ENCODE data around the gene TENM3. TPM values are rescaled to one million over a fixed set of nuclear protein-coding genes. Genes with fewer than 3 reads are reported as not detected.
"Not testable (repeated sequence)": the region's sequence is repeated elsewhere in the genome, so short reads cannot be mapped to it uniquely, and the experiment has no call there.

The TENM3 gene
- total RNA-seq, 4 donors from 2014 or later = 19.7 to 47.2 (median 33.0) TPM

GRCh38 chr4:182810103-182810615 is 567.0 kb downstream of the TENM3 start:
- no peak for ATAC-seq (ENCODE audit: low FRiP score)
- no peak for TF ChIP-seq CTCF (IDR thresholded peaks at IDR 0.05)
- DNase-seq (ENCODE audit: low spot score) = no peak

- DNase-seq (ENCODE audit: low spot score) (no peak), ATAC-seq (ENCODE audit: low FRiP score) (no peak)
- no peak for TF ChIP-seq CTCF (IDR thresholded peaks at IDR 0.05)
Measured at GRCh38 chr4:182812916-182813315, 569.7 kb downstream of the TENM3 start.

GRCh38 chr4:182814065-182814464 is 570.9 kb downstream of the TENM3 start:
- ATAC-seq (ENCODE audit: low FRiP score); DNase-seq (ENCODE audit: low spot score): not testable (repeated sequence)

- no peak for ATAC-seq (ENCODE audit: low FRiP score)
- no peak for TF ChIP-seq CTCF (IDR thresholded peaks at IDR 0.05)
- no peak for DNase-seq (ENCODE audit: low spot score)
Measured at GRCh38 chr4:182818926-182819730, 575.9 kb downstream of the TENM3 start.

GRCh38 chr4:182819751-182820150 is 576.5 kb downstream of the TENM3 start:
- ATAC-seq (ENCODE audit: low FRiP score) (no peak), DNase-seq (ENCODE audit: low spot score) (no peak)
- TF ChIP-seq CTCF (IDR thresholded peaks at IDR 0.05) = no peak

GRCh38 chr4:182822554-182822953 is 579.4 kb downstream of the TENM3 start:
- ATAC-seq (ENCODE audit: low FRiP score) (no peak), DNase-seq (ENCODE audit: low spot score) (no peak)
- no peak for TF ChIP-seq CTCF (IDR thresholded peaks at IDR 0.05)

GRCh38 chr4:182823576-182823975 is 580.4 kb downstream of the TENM3 start:
- TF ChIP-seq CTCF (IDR thresholded peaks at IDR 0.05) = no peak
- no peak for ATAC-seq (ENCODE audit: low FRiP score)
- no peak for DNase-seq (ENCODE audit: low spot score)

Data from omental fat pad (tissue), 4 donors.